Measurements from ENCODE around the gene CFAP251.

CFAP251 gene

DNA sequence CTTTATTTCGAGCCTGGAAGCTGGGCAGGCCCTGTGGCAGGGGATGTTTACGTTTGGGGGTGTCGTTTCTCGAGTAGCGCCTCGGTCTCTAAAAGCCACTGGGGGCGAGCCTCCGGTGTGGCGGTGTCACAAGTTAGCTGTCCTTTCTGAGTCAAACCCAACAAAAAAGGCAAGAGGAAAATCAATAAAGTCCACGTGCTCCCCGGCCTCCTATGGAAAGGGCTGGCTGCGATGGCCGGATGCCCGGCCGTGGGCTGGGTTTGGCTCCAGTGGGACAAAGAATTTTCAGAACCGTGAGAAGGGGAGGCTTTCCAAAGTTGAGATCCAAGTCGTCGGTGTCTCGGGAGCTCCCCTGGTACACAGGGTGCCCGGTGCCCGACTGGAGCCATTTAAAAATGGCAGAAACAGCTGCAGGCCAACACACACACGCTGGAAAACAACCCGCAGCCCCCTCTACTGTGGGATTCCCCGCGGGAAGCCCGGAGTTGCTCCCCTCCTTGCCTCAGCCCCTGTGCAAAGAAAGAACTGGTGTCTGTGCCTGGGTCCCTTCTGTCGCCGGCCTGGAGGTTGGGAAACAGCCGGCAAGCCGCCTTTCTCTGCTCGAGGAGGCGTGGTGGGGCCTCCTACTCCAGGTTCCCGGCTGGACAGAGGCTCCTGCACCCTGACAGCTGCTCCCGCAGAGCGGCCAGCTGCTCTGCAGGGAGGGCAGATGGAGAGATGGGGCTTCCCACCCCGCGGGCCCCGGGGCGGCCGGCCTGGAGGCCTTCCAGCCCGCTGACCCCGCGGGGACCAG lies 105.1 kb downstream of the CFAP251 start (continued):
- TF ChIP-seq, protein P1, sequence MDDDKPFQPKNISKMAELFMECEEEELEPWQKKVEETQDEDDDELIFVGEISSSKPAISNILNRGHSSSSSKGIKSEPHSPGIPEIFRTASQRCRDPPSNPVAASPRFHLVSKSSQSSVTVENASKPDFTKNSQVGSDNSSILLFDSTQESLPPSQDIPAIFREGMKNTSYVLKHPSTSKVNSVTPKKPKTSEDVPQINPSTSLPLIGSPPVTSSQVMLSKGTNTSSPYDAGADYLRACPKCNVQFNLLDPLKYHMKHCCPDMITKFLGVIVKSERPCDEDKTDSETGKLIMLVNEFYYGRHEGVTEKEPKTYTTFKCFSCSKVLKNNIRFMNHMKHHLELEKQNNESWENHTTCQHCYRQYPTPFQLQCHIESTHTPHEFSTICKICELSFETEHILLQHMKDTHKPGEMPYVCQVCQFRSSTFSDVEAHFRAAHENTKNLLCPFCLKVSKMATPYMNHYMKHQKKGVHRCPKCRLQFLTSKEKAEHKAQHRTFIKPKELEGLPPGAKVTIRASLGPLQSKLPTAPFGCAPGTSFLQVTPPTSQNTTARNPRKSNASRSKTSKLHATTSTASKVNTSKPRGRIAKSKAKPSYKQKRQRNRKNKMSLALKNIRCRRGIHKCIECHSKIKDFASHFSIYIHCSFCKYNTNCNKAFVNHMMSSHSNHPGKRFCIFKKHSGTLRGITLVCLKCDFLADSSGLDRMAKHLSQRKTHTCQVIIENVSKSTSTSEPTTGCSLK (tag by site-specific recombination; IDR thresholded peaks at IDR 0.05): no peak
- TF ChIP-seq GLIS1 (tag by site-specific recombination; IDR thresholded peaks at IDR 0.05) (peak; percentile 67), KLF7 (tag by site-specific recombination; IDR thresholded peaks at IDR 0.05; ENCODE audit: borderline replicate concordance) (no peak), ZBTB21 (tag by site-specific recombination; IDR thresholded peaks at IDR 0.05) (no peak), SCRT1 (tag by site-specific recombination; IDR thresholded peaks at IDR 0.05; ENCODE audit: borderline replicate concordance) (no peak), ZNF341 (tag by site-specific recombination; IDR thresholded peaks at IDR 0.05; ENCODE audit: low read depth) (0 out of 2 replicates have a peak, but pooled peaks have one; percentile 20), ZNF266 (tag by site-specific recombination; IDR thresholded peaks at IDR 0.05; ENCODE audit: low read depth) (no peak), ZSCAN23 (tag by site-specific recombination; IDR thresholded peaks at IDR 0.05) (no peak), ZNF274 (IDR thresholded peaks at IDR 0.05; ENCODE audit: low read length) (no peak), ZNF274 (tag by site-specific recombination; IDR thresholded peaks at IDR 0.05; ENCODE audit: borderline replicate concordance) (no peak), GLI4 (tag by site-specific recombination; IDR thresholded peaks at IDR 0.05) (no peak), ZNF785 (tag by site-specific recombination; IDR thresholded peaks at IDR 0.05) (no peak), ZNF133 (tag by site-specific recombination; IDR thresholded peaks at IDR 0.05) (no peak), ZNF626 (tag by site-specific recombination; IDR thresholded peaks at IDR 0.05) (no peak), ZNF623 (tag by site-specific recombination; IDR thresholded peaks at IDR 0.05) (no peak), HOXA7 (CRISPR knock-in tag; IDR thresholded peaks at IDR 0.05; ENCODE audit: borderline replicate concordance) (no peak), ZNF23 (tag by site-specific recombination; IDR thresholded peaks at IDR 0.05; ENCODE audit: borderline replicate concordance) (no peak), ZNF521 (tag by site-specific recombination; IDR thresholded peaks at IDR 0.05) (no peak), ZNF624 (tag by site-specific recombination; IDR thresholded peaks at IDR 0.05) (no peak), REPIN1 (tag by site-specific recombination; IDR thresholded peaks at IDR 0.05; ENCODE audit: low read depth) (no peak), ZFP69B (tag by site-specific recombination; IDR thresholded peaks at IDR 0.05) (0 out of 2 replicates have a peak, but pooled peaks have one; percentile 21), ZNF660 (tag by site-specific recombination; IDR thresholded peaks at IDR 0.05) (peak; percentile 37), ZEB2 (tag by site-specific recombination; IDR thresholded peaks at IDR 0.05) (peak; percentile 60), ZNF529 (tag by site-specific recombination; IDR thresholded peaks at IDR 0.05; ENCODE audit: insufficient replicate concordance) (no peak), ZNF514 (tag by site-specific recombination; IDR thresholded peaks at IDR 0.05) (no peak), ZNF155 (tag by site-specific recombination; IDR thresholded peaks at IDR 0.05) (no peak), ZNF510 (tag by site-specific recombination; IDR thresholded peaks at IDR 0.05; ENCODE audit: insufficient replicate concordance) (no peak), ZNF548 (tag by site-specific recombination; IDR thresholded peaks at IDR 0.05) (no peak), ZXDB (tag by site-specific recombination; IDR thresholded peaks at IDR 0.05) (peak; percentile 26; the same call in 1 of the 2 replicates), ZNF777 (tag by site-specific recombination; IDR thresholded peaks at IDR 0.05; ENCODE audit: borderline replicate concordance) (no peak)
- TF ChIP-seq, protein P2, sequence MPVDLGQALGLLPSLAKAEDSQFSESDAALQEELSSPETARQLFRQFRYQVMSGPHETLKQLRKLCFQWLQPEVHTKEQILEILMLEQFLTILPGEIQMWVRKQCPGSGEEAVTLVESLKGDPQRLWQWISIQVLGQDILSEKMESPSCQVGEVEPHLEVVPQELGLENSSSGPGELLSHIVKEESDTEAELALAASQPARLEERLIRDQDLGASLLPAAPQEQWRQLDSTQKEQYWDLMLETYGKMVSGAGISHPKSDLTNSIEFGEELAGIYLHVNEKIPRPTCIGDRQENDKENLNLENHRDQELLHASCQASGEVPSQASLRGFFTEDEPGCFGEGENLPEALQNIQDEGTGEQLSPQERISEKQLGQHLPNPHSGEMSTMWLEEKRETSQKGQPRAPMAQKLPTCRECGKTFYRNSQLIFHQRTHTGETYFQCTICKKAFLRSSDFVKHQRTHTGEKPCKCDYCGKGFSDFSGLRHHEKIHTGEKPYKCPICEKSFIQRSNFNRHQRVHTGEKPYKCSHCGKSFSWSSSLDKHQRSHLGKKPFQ (tag by site-specific recombination; IDR thresholded peaks at IDR 0.05): no peak
- TF ChIP-seq, protein P3, sequence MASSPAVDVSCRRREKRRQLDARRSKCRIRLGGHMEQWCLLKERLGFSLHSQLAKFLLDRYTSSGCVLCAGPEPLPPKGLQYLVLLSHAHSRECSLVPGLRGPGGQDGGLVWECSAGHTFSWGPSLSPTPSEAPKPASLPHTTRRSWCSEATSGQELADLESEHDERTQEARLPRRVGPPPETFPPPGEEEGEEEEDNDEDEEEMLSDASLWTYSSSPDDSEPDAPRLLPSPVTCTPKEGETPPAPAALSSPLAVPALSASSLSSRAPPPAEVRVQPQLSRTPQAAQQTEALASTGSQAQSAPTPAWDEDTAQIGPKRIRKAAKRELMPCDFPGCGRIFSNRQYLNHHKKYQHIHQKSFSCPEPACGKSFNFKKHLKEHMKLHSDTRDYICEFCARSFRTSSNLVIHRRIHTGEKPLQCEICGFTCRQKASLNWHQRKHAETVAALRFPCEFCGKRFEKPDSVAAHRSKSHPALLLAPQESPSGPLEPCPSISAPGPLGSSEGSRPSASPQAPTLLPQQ (tag by site-specific recombination; IDR thresholded peaks at IDR 0.05): peak; percentile 60; the same call in 1 of the 2 replicates
- TF ChIP-seq, protein P4, sequence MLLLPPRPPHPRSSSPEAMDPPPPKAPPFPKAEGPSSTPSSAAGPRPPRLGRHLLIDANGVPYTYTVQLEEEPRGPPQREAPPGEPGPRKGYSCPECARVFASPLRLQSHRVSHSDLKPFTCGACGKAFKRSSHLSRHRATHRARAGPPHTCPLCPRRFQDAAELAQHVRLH (tag by site-specific recombination; IDR thresholded peaks at IDR 0.05): no peak
- TF ChIP-seq, protein P5, sequence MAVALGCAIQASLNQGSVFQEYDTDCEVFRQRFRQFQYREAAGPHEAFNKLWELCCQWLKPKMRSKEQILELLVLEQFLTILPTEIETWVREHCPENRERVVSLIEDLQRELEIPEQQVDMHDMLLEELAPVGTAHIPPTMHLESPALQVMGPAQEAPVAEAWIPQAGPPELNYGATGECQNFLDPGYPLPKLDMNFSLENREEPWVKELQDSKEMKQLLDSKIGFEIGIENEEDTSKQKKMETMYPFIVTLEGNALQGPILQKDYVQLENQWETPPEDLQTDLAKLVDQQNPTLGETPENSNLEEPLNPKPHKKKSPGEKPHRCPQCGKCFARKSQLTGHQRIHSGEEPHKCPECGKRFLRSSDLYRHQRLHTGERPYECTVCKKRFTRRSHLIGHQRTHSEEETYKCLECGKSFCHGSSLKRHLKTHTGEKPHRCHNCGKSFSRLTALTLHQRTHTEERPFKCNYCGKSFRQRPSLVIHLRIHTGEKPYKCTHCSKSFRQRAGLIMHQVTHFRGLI (tag by site-specific recombination; IDR thresholded peaks at IDR 0.05): no peak; the same call in 1 of the 2 replicates
